GM12891 (cell line): Measurements from ENCODE around the gene RPGRIP1L.

Experiments used
- POLR2A ChIP-seq: IDR thresholded peaks from 2 replicates; pipeline ENCODE4 v1.6.1; 2011; ENCODE audit warnings: low read depth, low read length, control low read depth
- POLR2AphosphoS5 ChIP-seq: IDR thresholded peaks from 2 replicates; pipeline ENCODE4 v1.6.1; 2011; ENCODE audit warnings: low read depth, low read length, control low read depth
- SPI1 ChIP-seq: IDR thresholded peaks from 2 replicates; pipeline ENCODE4 v1.6.1; 2011; ENCODE audit warnings: low read depth, low read length, control low read depth
- TAF1 ChIP-seq: IDR thresholded peaks from 2 replicates; pipeline ENCODE4 v1.6.1; 2011; ENCODE audit warnings: low read depth, low read length, control low read depth

GRCh38 chr16:53609536-53609935 lies 94.1 kb downstream of the RPGRIP1L start:
- TF ChIP-seq POLR2A: no peak
- TF ChIP-seq POLR2AphosphoS5: no peak
- TF ChIP-seq TAF1: no peak
- TF ChIP-seq SPI1: no peak
